Measurements from ENCODE around the gene HSD17B12.

- TF ChIP-seq JUN (CRISPR knock-in tag; IDR thresholded peaks at IDR 0.05) (no peak), ZFP91 (CRISPR knock-in tag; IDR thresholded peaks at IDR 0.05; ENCODE audit: borderline replicate concordance) (no peak), ZNF354B (CRISPR knock-in tag; IDR thresholded peaks at IDR 0.05) (no peak), POLR2AphosphoS5 (IDR thresholded peaks at IDR 0.05; ENCODE audit: low read depth, low read length) (no peak), BCL6 (CRISPR knock-in tag; IDR thresholded peaks at IDR 0.05) (no peak), E2F1 (CRISPR knock-in tag; IDR thresholded peaks at IDR 0.05) (no peak), CTCF (CRISPR knock-in tag; IDR thresholded peaks at IDR 0.05) (no peak), TGIF2 (CRISPR knock-in tag; IDR thresholded peaks at IDR 0.05) (no peak), ZNF430 (CRISPR knock-in tag; IDR thresholded peaks at IDR 0.05) (no peak), IRF1 (CRISPR knock-in tag; IDR thresholded peaks at IDR 0.05; ENCODE audit: low read depth) (no peak), TCF7L2 (IDR thresholded peaks at IDR 0.05; ENCODE audit: low read depth, low read length) (no peak)
These were observed 194.2 kb downstream of the HSD17B12 start for GRCh38 chr11:43874738-43875137.
